ENCODE results near the gene CTNNBIP1.

CTNNBIP1 gene

GRCh38 chr1:9816199-9816598 is 93.9 kb downstream of the CTNNBIP1 start:
- TF ChIP-seq MAX (IDR thresholded peaks at IDR 0.05) (no peak), CEBPB (IDR thresholded peaks at IDR 0.05) (no peak), TEAD4 (IDR thresholded peaks at IDR 0.05) (no peak), FOXM1 (IDR thresholded peaks at IDR 0.05; ENCODE audit: borderline replicate concordance, low read depth) (no peak), REST (IDR thresholded peaks at IDR 0.05; ENCODE audit: low read depth) (no peak), YY1 (IDR thresholded peaks at IDR 0.05; ENCODE audit: low read depth) (no peak), USF1 (IDR thresholded peaks at IDR 0.05) (no peak), RAD21 (IDR thresholded peaks at IDR 0.05; ENCODE audit: low read depth) (no peak), NFIC (IDR thresholded peaks at IDR 0.05) (no peak), TCF12 (IDR thresholded peaks at IDR 0.05; ENCODE audit: low read depth) (no peak), ZBTB7A (IDR thresholded peaks at IDR 0.05; ENCODE audit: low read depth) (no peak)

- no peak for TF ChIP-seq ZBTB7A (IDR thresholded peaks at IDR 0.05; ENCODE audit: low read depth)
- TF ChIP-seq NFIC (IDR thresholded peaks at IDR 0.05), result no peak
- TF ChIP-seq RAD21 (IDR thresholded peaks at IDR 0.05; ENCODE audit: low read depth), result no peak
- no peak for TF ChIP-seq FOXM1 (IDR thresholded peaks at IDR 0.05; ENCODE audit: borderline replicate concordance, low read depth)
- no peak for TF ChIP-seq CEBPB (IDR thresholded peaks at IDR 0.05)
- no peak for TF ChIP-seq EGR1 (IDR thresholded peaks at IDR 0.05)
- no peak for TF ChIP-seq TCF12 (IDR thresholded peaks at IDR 0.05; ENCODE audit: low read depth)
- TF ChIP-seq USF1 (IDR thresholded peaks at IDR 0.05), result no peak
- no peak for TF ChIP-seq YY1 (IDR thresholded peaks at IDR 0.05; ENCODE audit: low read depth)
- TF ChIP-seq CREB1 (IDR thresholded peaks at IDR 0.05; ENCODE audit: low read depth), result no peak
- TF ChIP-seq TEAD4 (IDR thresholded peaks at IDR 0.05), result no peak
- no peak for TF ChIP-seq MAX (IDR thresholded peaks at IDR 0.05)
- no peak for TF ChIP-seq EP300 (IDR thresholded peaks at IDR 0.05; ENCODE audit: borderline replicate concordance)
- TF ChIP-seq REST (IDR thresholded peaks at IDR 0.05; ENCODE audit: low read depth), result no peak
- no peak for TF ChIP-seq TAF1 (IDR thresholded peaks at IDR 0.05; ENCODE audit: low read depth)
These were observed 94.9 kb downstream of the CTNNBIP1 start for GRCh38 chr1:9815150-9815549.

GRCh38 chr1:9814619-9815018 is 95.5 kb downstream of the CTNNBIP1 start:
- TF ChIP-seq FOXM1 (IDR thresholded peaks at IDR 0.05; ENCODE audit: borderline replicate concordance, low read depth) (no peak), CEBPB (IDR thresholded peaks at IDR 0.05) (no peak), TEAD4 (IDR thresholded peaks at IDR 0.05) (no peak)

GRCh38 chr1:9811239-9811966 is 98.7 kb downstream of the CTNNBIP1 start:
- TF ChIP-seq CREB1 (IDR thresholded peaks at IDR 0.05; ENCODE audit: low read depth), result no peak
- no peak for TF ChIP-seq CEBPB (IDR thresholded peaks at IDR 0.05)
- no peak for TF ChIP-seq TCF12 (IDR thresholded peaks at IDR 0.05; ENCODE audit: low read depth)
- TF ChIP-seq FOXM1 (IDR thresholded peaks at IDR 0.05; ENCODE audit: borderline replicate concordance, low read depth), result no peak
- no peak for TF ChIP-seq NFIC (IDR thresholded peaks at IDR 0.05)
- no peak for TF ChIP-seq MAX (IDR thresholded peaks at IDR 0.05)
- no peak for TF ChIP-seq RAD21 (IDR thresholded peaks at IDR 0.05; ENCODE audit: low read depth)
- no peak for TF ChIP-seq ZBTB7A (IDR thresholded peaks at IDR 0.05; ENCODE audit: low read depth)
- TF ChIP-seq EGR1 (IDR thresholded peaks at IDR 0.05), result no peak
- TF ChIP-seq USF1 (IDR thresholded peaks at IDR 0.05), result no peak
- no peak for TF ChIP-seq TAF1 (IDR thresholded peaks at IDR 0.05; ENCODE audit: low read depth)
- TF ChIP-seq REST (IDR thresholded peaks at IDR 0.05; ENCODE audit: low read depth), result no peak
- TF ChIP-seq TEAD4 (IDR thresholded peaks at IDR 0.05), result no peak
